ENCODE measurements around the gene DNAH14.
"Not testable (repeated sequence)": the region's sequence is repeated elsewhere in the genome, so short reads cannot be mapped to it uniquely, and the experiment has no call there.

The DNAH14 gene

GRCh38 chr1:224929335-224930237, at the start of gene DNAH14:
TSS of gene DNAH14 (plus strand) at chr1:224929675. CDS start at chr1:224952703, 23,028 bp downstream.
- peak; percentile 73 for DNase-seq

GRCh38 chr1:224880593-224881307, 48.7 kb upstream of the DNAH14 start:
- DNase-seq, result no peak

- not testable (repeated sequence) for DNase-seq
Measured at GRCh38 chr1:224881308-224881692, 48.2 kb upstream of the DNAH14 start.

GRCh38 chr1:224881762-224882211, 47.7 kb upstream of the DNAH14 start:
- no peak for DNase-seq

- no peak for DNase-seq
Measured at GRCh38 chr1:224882264-224882663, 47.2 kb upstream of the DNAH14 start.

GRCh38 chr1:224883091-224883490, 46.4 kb upstream of the DNAH14 start:
- no peak for DNase-seq

GRCh38 chr1:224884361-224884801, 45.1 kb upstream of the DNAH14 start:
- peak; percentile 36 for DNase-seq

GRCh38 chr1:224885376-224885775, 44.1 kb upstream of the DNAH14 start:
- DNase-seq, result not testable (repeated sequence)

GRCh38 chr1:224894915-224895314, 34.6 kb upstream of the DNAH14 start:
- no peak for DNase-seq

GRCh38 chr1:224896130-224896781, 33.2 kb upstream of the DNAH14 start:
- no peak for DNase-seq

- no peak for DNase-seq
Measured at GRCh38 chr1:224897529-224898327, 31.7 kb upstream of the DNAH14 start.

- DNase-seq, result no peak
Measured at GRCh38 chr1:224898937-224899336, 30.5 kb upstream of the DNAH14 start.

- DNase-seq, result no peak
Measured at GRCh38 chr1:224900062-224900630, 29.3 kb upstream of the DNAH14 start.

- DNase-seq, result no peak
Measured at GRCh38 chr1:224901087-224901810, 28.2 kb upstream of the DNAH14 start.

- DNase-seq, result no peak
Measured at GRCh38 chr1:224903955-224904354, 25.5 kb upstream of the DNAH14 start.

- no peak for DNase-seq
Measured at GRCh38 chr1:224906340-224906739, 23.1 kb upstream of the DNAH14 start.

GRCh38 chr1:224911217-224911616, 18.3 kb upstream of the DNAH14 start:
- DNase-seq, result no peak

- no peak for DNase-seq
Measured at GRCh38 chr1:224914292-224914900, 15.1 kb upstream of the DNAH14 start.

GRCh38 chr1:224919508-224919907, 10.0 kb upstream of the DNAH14 start:
- no peak for DNase-seq

- no peak for DNase-seq
Measured at GRCh38 chr1:224920930-224921329, 8.5 kb upstream of the DNAH14 start.

- no peak for DNase-seq
Measured at GRCh38 chr1:224921354-224921753, 8.1 kb upstream of the DNAH14 start.

All from DMS79 treated with DMSO at 0.1 percent for 48 hours (cell line).